ENCODE results near the gene KXD1.

GRCh38 chr19:18541258-18541991, 16.2 kb upstream of the KXD1 start:
- no peak for TF ChIP-seq POLR2A (IDR thresholded peaks at IDR 0.05)
- TF ChIP-seq CTCF (IDR thresholded peaks at IDR 0.05): no peak

Measured in thyroid gland (tissue), 4 donors.